CD8-positive, alpha-beta memory T cell (primary cell): ENCODE data around the gene EME1. TPM values are rescaled to one million over a fixed set of nuclear protein-coding genes. Genes with fewer than 3 reads are reported as not detected.

Experiments used
- CTCF ChIA-PET: fragments of 350-600 bp; sonication (Branson Sonifier 250); formaldehyde crosslinking; loops from one replicate; lab custom pipeline; 2021; ENCODE audit warnings: antibody characterized with exemption; lab: Charles Lee
- POLR2A ChIA-PET: fragments of 350-600 bp; sonication (Branson Sonifier 250); formaldehyde crosslinking; loops from one replicate; lab custom pipeline; 2021; ENCODE audit warnings: antibody characterized with exemption; lab: Charles Lee
- DNase-seq, 5 donors: peaks; one replicate each; pipeline versions ENCODE4 v3.0.0 to v3.0.0-alpha.2; 2020 to 2022; ENCODE audit warnings: mixed read lengths in 1 of 5
- H3K27ac ChIP-seq: one replicate; pipeline ENCODE4 v1.7.0; 2013; ENCODE audit warnings: low read depth, mild to moderate bottlenecking, low read length, moderate library complexity
- H3K27me3 ChIP-seq: 2 replicates; pipeline ENCODE4 v1.7.0; 2013; ENCODE audit warnings: low read length, mild to moderate bottlenecking; ENCODE audit not compliant: insufficient read depth, poor library complexity, severe bottlenecking
- H3K36me3 ChIP-seq: 2 replicates; pipeline ENCODE4 v1.7.0; 2013; ENCODE audit warnings: mild to moderate bottlenecking, low read length, moderate library complexity; ENCODE audit not compliant: insufficient read depth
- H3K4me1 ChIP-seq: 2 replicates; pipeline ENCODE4 v1.7.0; 2013; ENCODE audit warnings: mild to moderate bottlenecking, low read length, moderate library complexity; ENCODE audit not compliant: insufficient read depth
- H3K4me3 ChIP-seq: 2 replicates; pipeline ENCODE4 v1.7.0; 2013; ENCODE audit warnings: mild to moderate bottlenecking, low read length
- H3K9me3 ChIP-seq: 2 replicates; pipeline ENCODE4 v1.7.0; 2013; ENCODE audit warnings: mild to moderate bottlenecking, low read length
- H3K27ac Mint-ChIP-seq, 8 donors: one replicate each; pipeline ENCODE4 v1.8.0; 2020 to 2021; ENCODE audit warnings: mixed read lengths in 8 of 8, mild to moderate bottlenecking in 6 of 8, inconsistent platforms in 3 of 8, moderate library complexity in 3 of 8
- H3K27me3 Mint-ChIP-seq, 2 donors: one replicate each; pipeline ENCODE4 v1.8.0; 2020 to 2021; ENCODE audit warnings: mixed read lengths in 2 of 2, mild to moderate bottlenecking in 1 of 2, moderate library complexity in 1 of 2
- H3K36me3 Mint-ChIP-seq, 3 donors: one replicate each; pipeline ENCODE4 v1.8.0; 2020 to 2021; ENCODE audit warnings: mixed read lengths in 3 of 3, inconsistent platforms in 1 of 3, mild to moderate bottlenecking in 1 of 3
- H3K4me1 Mint-ChIP-seq, 3 donors: one replicate each; pipeline ENCODE4 v1.8.0; 2020 to 2021; ENCODE audit warnings: mixed read lengths in 3 of 3, inconsistent platforms in 1 of 3, mild to moderate bottlenecking in 1 of 3
- H3K4me3 Mint-ChIP-seq, 7 donors: one replicate each; pipeline ENCODE4 v1.8.0; 2020 to 2021; ENCODE audit warnings: mixed read lengths in 7 of 7, mild to moderate bottlenecking in 6 of 7, moderate library complexity in 4 of 7, inconsistent platforms in 2 of 7
- H3K9me3 Mint-ChIP-seq, 5 donors: one replicate each; pipeline ENCODE4 v1.8.0; 2020 to 2022; ENCODE audit warnings: mixed read lengths in 5 of 5, mild to moderate bottlenecking in 3 of 5, moderate library complexity in 2 of 5, inconsistent platforms in 1 of 5
- polyA plus RNA-seq: library from polyadenylated mRNA; unstranded; fragments of 300-500 nt; fragmentation: Illumina TruSeq; gene quantifications from one replicate; pipeline ENCODE4 v1.2.3, GENCODE V29; 2021
- total RNA-seq, 2 experiments: library from RNA; stranded (reverse); gene quantifications; one replicate each; pipeline ENCODE4 v1.2.3, GENCODE V29; 2021

The EME1 gene
- total and polyA plus RNA-seq, 3 experiments from 2014 or later, result 0.43 to 24.8 (median 23.6) TPM

DNA sequence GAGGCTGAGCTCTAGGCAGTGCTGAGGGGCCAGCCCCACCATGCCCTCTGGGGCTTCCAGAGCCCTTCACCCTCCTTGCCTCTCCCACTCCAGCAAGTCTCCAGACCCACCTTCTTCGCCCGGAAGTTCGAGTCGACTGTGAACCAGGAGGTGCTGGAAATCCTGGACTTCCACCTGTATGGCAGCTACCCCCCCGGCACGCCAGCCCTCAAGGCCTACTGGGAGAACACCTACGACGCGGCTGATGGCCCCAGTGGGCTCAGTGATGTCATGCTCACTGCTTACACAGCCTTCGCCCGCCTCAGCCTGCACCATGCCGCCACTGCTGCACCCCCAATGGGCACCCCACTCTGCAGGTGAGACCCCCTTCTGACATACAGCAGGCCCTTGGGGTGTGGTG is 16.6 kb upstream of the EME1 start:
- peak overlapping the region in 1 of 7 donors; percentile 32 for H3K4me3 Mint-ChIP-seq
- H3K27me3 ChIP-seq, result no peaks in the 10 kb centered on the region
- peaks cover 0 to 77% (median 1%) of the 10 kb centered on the region in 3 donors for H3K36me3 Mint-ChIP-seq
- H3K36me3 ChIP-seq, result peaks cover 6% of the 10 kb centered on the region
- H3K9me3 ChIP-seq, result no peaks in the 10 kb centered on the region
- DNase-seq, result no peak
- ChIA-PET POLR2A (no interaction called here), CTCF (no interaction called here)
- H3K27ac Mint-ChIP-seq, result no peak overlapping the region
- H3K9me3 Mint-ChIP-seq, result no peaks in the 10 kb centered on the region
- no peaks in the 10 kb centered on the region for H3K27me3 Mint-ChIP-seq
- no peak overlapping the region for H3K27ac ChIP-seq
- H3K4me1 ChIP-seq, result no peaks in the 10 kb centered on the region
- H3K4me3 ChIP-seq, result no peak overlapping the region
- H3K4me1 Mint-ChIP-seq, result peaks cover 6 to 9% (median 7%) of the 10 kb centered on the region in 3 donors

DNA sequence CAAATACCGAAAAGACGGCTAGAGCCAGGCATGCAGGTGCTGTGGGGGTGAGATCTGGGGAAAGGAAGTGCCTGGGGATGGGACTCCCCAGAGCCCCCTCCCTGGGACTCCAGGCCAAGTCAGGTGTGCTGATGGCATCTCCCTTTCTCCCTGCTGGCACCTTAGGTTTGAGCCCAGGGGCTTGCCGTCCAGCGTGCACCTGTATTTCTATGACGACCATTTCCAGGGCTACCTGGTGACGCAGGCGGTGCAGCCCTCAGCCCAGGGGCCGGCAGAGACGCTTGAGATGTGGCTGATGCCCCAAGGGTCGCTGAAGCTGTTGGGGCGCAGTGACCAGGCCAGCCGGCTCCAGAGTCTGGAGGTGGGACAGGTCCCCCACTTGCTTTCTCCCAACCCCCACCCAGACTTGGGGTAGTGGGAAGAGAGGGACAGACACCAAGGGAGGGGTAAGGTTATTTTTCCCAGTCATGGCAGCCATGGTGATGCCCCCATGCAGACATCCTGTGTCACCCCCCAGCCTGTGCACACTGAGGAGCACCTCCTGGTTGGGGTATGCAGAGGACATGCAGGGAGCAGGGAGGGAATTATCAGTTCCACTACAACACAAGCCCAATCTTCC is 16.0 kb upstream of the EME1 start:
- ChIA-PET CTCF (no interaction called here), POLR2A (no interaction called here)
- no peaks in the 10 kb centered on the region for H3K27me3 Mint-ChIP-seq

DNA sequence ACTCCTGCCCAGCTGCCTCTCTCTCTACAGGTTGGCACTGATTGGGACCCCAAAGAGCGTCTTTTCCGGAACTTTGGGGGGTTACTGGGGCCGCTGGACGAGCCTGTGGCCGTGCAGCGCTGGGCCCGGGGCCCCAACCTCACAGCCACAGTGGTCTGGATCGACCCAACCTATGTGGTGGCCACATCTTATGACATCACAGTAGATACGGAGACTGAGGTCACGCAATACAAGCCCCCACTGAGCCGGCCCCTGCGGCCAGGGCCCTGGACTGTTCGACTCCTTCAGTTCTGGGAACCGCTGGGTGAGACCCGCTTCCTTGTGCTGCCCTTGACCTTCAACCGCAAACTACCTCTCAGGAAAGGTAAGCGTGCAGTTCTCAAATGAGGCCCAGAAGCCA is 14.9 kb upstream of the EME1 start:
- Mint-ChIP-seq H3K27ac (peak overlapping the region in 1 of 8 donors; percentile 44), H3K9me3 (no peaks in the 10 kb centered on the region), H3K36me3 (peaks cover 0 to 62% (median 0%) of the 10 kb centered on the region in 3 donors), H3K4me3 (no peak overlapping the region), H3K27me3 (no peaks in the 10 kb centered on the region), H3K4me1 (peaks cover 9 to 15% (median 9%) of the 10 kb centered on the region in 3 donors)
- H3K9me3 ChIP-seq, result no peaks in the 10 kb centered on the region
- peaks cover 6% of the 10 kb centered on the region for H3K36me3 ChIP-seq
- H3K4me3 ChIP-seq, result no peak overlapping the region
- ChIA-PET CTCF (interaction anchor here (2.7 kb wide), 1 partner anchor 39 kb away, joined by 11 read pairs; the partner anchor contains the start of gene LRRC59), POLR2A (no interaction called here)
- H3K27me3 ChIP-seq, result no peaks in the 10 kb centered on the region
- peaks cover 5% of the 10 kb centered on the region for H3K4me1 ChIP-seq
- no peak for DNase-seq
- H3K27ac ChIP-seq, result no peak overlapping the region

More for the DNA sequence above, 16.0 kb upstream of the EME1 start:
- peaks cover 0 to 71% (median 0%) of the 10 kb centered on the region in 3 donors for H3K36me3 Mint-ChIP-seq
- Histone ChIP-seq H3K27me3 (no peaks in the 10 kb centered on the region), H3K36me3 (peaks cover 6% of the 10 kb centered on the region), H3K9me3 (no peaks in the 10 kb centered on the region), H3K27ac (no peak overlapping the region), H3K4me3 (no peak overlapping the region), H3K4me1 (no peaks in the 10 kb centered on the region)
- H3K9me3 Mint-ChIP-seq, result no peaks in the 10 kb centered on the region
- H3K4me3 Mint-ChIP-seq, result no peak overlapping the region
- no peak for DNase-seq
- peaks cover 5 to 8% (median 6%) of the 10 kb centered on the region in 3 donors for H3K4me1 Mint-ChIP-seq
- no peak overlapping the region for H3K27ac Mint-ChIP-seq

DNA sequence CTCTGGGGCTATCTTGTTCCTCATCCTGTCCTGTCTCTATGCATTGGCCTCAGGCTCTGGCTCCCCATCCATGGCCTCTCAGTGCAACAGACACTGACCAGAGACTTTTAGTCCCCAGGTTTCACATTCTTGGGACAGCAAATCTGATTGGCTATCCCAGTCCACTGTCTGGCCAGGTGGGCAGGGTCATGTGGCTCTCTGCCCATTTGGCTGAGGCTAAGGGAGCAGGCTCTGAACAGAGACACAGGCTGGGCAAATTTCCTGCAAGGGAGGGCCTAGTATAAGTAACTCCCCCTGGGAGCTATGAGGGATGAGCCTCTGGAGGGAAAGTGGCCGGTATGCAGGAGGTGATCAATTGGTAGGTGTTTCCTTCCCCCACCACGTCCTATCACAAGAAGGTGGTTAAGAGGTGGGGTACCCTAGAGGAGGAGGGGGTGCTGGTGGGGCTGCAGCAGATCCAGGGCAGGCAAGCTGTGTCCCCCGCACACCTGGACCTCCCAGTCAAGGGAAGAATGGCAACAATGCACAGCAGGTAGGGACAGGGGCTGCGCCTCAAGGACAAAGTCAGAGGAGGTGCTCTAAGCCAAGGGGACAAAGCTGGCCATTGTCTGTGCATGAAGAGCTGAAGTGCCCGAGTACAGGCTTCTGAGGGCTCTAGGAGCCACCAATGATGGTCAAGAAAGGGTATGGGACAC is 13.9 kb upstream of the EME1 start:
- ChIA-PET CTCF (interaction anchor here (2.7 kb wide), 1 partner anchor 38 kb away, joined by 11 read pairs; the partner anchor contains the start of gene LRRC59), POLR2A (no interaction called here)
- Histone ChIP-seq H3K4me3 (no peak overlapping the region), H3K36me3 (peaks cover 6% of the 10 kb centered on the region), H3K27me3 (no peaks in the 10 kb centered on the region), H3K27ac (no peak overlapping the region), H3K9me3 (no peaks in the 10 kb centered on the region), H3K4me1 (peaks cover 5% of the 10 kb centered on the region)
- Mint-ChIP-seq H3K4me3 (no peak overlapping the region), H3K27me3 (no peaks in the 10 kb centered on the region), H3K4me1 (peaks cover 9 to 15% (median 12%) of the 10 kb centered on the region in 3 donors), H3K9me3 (no peaks in the 10 kb centered on the region), H3K27ac (peak overlapping the region in 2 of 8 donors; percentile 5 to 32), H3K36me3 (peaks cover 0 to 56% (median 0%) of the 10 kb centered on the region in 3 donors)
- DNase-seq, result no peak

DNA sequence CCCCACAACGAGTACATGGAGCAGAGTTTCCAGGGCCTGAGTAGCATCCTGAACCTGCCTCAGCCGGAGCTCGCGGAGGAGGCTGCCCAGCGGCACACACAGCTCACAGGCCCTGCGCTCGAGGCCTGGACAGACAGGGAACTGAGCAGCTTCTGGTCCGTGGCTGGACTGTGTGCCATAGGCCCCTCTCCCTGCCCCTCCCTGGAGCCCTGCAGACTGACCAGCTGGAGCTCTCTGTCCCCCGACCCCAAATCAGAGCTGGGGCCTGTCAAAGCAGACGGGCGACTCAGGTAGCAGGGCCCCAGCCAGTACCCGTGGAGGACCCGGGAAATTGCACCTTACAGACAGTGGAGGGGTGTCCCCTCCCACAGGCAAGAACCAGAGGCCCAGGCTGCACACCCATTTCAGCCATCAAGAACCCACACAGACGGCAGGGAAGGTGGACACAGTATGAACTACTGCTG is 13.0 kb upstream of the EME1 start:
- Mint-ChIP-seq H3K27ac (peak overlapping the region in 1 of 8 donors; percentile 51), H3K27me3 (no peaks in the 10 kb centered on the region), H3K36me3 (peaks cover 0 to 54% (median 0%) of the 10 kb centered on the region in 3 donors), H3K4me3 (no peak overlapping the region), H3K9me3 (no peaks in the 10 kb centered on the region), H3K4me1 (peaks cover 9 to 15% (median 12%) of the 10 kb centered on the region in 3 donors)
- no peak for DNase-seq
- ChIA-PET POLR2A (interaction anchor here (1.0 kb wide), 1 partner anchor 11 kb away, joined by 4 read pairs; no protein-coding TSS in a partner anchor), CTCF (interaction anchor here (0.7 to 4.1 kb wide), 4 partner anchors 8 to 119 kb away, joined by 3 to 16 read pairs (median 7); partner anchors contain the start of gene LRRC59)
- Histone ChIP-seq H3K4me3 (no peak overlapping the region), H3K4me1 (peaks cover 5% of the 10 kb centered on the region), H3K9me3 (no peaks in the 10 kb centered on the region), H3K27me3 (no peaks in the 10 kb centered on the region), H3K27ac (no peak overlapping the region), H3K36me3 (peaks cover 6% of the 10 kb centered on the region)

DNA sequence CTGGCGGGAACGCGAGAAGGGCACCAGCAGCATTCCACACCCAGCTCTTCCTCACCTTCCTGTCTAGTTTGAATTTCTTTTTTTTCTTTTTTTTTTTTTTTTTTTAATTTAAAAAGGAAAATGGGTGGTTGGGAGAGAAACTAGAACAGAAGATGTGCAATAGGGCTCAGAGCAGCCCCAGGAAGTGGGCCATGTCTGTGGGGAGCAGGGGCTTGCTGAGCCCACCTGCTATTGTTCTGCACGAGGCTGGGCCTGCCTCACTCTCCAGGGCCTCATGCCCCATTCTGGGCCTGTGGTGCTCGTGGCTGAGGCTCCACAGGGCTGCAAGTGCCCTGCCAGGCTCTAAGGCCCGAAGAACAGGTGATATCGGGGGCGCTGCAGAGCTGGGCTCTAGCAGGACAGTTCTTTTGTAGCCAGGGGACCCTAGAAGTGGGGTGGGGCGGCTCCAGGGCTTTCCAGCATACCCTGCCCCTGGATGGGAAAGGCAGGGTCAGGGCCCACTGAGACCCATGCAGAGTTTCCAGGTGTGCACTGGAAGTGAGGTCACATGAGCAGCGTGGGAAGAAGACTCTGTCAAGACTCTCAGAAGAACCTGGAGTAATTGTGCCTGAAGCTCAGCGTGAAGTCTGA is 12.4 kb upstream of the EME1 start:
- H3K36me3 ChIP-seq, result peaks cover 10% of the 10 kb centered on the region
- Mint-ChIP-seq H3K36me3 (peaks cover 0 to 54% (median 0%) of the 10 kb centered on the region in 3 donors), H3K4me3 (no peak overlapping the region), H3K9me3 (no peaks in the 10 kb centered on the region), H3K4me1 (peaks cover 9 to 15% (median 12%) of the 10 kb centered on the region in 3 donors), H3K27ac (peak overlapping the region in 3 of 8 donors; percentile 23 to 54 (median 48)), H3K27me3 (no peaks in the 10 kb centered on the region)
- H3K4me3 ChIP-seq, result no peak overlapping the region
- POLR2A ChIA-PET, result interaction anchor here (1.0 kb wide), 1 partner anchor 11 kb away, joined by 4 read pairs; no protein-coding TSS in a partner anchor
- H3K4me1 ChIP-seq, result peaks cover 5% of the 10 kb centered on the region
- CTCF ChIA-PET, result interaction anchor here (0.7 to 4.1 kb wide), 7 partner anchors 8 to 119 kb away, joined by 3 to 57 read pairs (median 14); partner anchors contain the start of genes LRRC59, RSAD1 and XYLT2
- H3K27ac ChIP-seq, result no peak overlapping the region
- H3K9me3 ChIP-seq, result no peaks in the 10 kb centered on the region
- no peak for DNase-seq
- no peaks in the 10 kb centered on the region for H3K27me3 ChIP-seq

DNA sequence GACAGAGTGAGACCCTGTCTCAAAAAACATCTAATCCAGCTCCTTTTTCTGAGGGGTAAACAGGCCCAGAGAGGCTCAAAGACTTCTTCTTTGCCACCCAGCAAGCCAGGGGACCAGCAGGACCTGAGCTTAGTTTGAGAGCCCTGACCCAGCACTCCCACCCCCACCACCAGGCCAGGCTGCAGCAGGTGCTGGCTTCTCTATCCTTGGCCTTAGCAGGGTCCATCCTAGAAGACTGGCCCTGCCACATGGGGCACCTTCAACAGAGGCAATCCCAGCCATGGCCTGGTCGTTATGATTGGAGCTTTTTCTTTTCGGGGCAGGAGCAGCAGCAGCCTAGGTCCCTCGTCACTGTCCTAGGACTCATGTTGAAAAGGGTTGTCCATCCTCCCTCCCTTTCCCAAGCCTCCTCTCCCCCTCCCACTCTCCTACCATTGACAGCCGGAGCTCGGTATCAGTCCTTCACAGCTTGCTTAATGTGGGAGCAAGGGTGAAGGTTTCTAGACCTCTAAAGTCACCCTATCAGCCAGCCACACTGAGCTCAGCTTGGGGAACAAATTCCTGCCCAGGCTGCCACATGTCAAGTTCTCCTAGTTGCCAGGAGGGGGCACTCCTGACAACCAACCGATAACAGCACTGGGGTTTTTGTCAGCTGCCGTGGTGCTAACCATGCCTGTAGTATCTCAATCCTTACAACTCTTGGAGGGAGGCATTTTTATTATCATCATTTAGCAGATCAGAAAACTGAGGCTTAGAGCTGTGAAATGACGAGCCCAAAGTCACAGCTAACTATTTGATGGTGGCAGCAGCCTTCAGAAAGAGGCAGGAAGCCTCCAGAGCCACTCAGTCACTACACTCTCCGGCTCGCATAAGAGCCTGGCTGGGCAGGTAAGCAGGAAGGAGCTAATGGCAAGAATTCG is 11.2 kb upstream of the EME1 start:
- peaks cover 16% of the 10 kb centered on the region for H3K36me3 ChIP-seq
- no peaks in the 10 kb centered on the region for H3K9me3 ChIP-seq
- ChIA-PET POLR2A (interaction anchor here (0.8 to 1.5 kb wide), 5 partner anchors 9 to 35 kb away, joined by 3 to 12 read pairs (median 5); partner anchors contain the start of genes EME1, LRRC59 and XYLT2), CTCF (interaction anchor here (0.9 to 4.1 kb wide), 18 partner anchors 9 to 144 kb away, joined by 3 to 57 read pairs (median 6); partner anchors contain the start of genes EME1, LRRC59, MRPL27 and RSAD1)
- Mint-ChIP-seq H3K27me3 (no peaks in the 10 kb centered on the region), H3K36me3 (peaks cover 0 to 51% (median 0%) of the 10 kb centered on the region in 3 donors), H3K4me3 (peak overlapping the region in 4 of 7 donors; percentile 9 to 48 (median 20)), H3K4me1 (peaks cover 9 to 15% (median 12%) of the 10 kb centered on the region in 3 donors), H3K9me3 (no peaks in the 10 kb centered on the region), H3K27ac (peak overlapping the region; percentile 3 to 95 (median 66))
- H3K27me3 ChIP-seq, result no peaks in the 10 kb centered on the region
- H3K4me1 ChIP-seq, result peaks cover 5% of the 10 kb centered on the region
- no peak overlapping the region for H3K27ac ChIP-seq
- H3K4me3 ChIP-seq, result no peak overlapping the region
- peak; percentile 31 to 74 (median 51) for DNase-seq
